ENCODE measurements around the gene PROKR1. TPM values are rescaled to one million over a fixed set of nuclear protein-coding genes. Genes with fewer than 3 reads are reported as not detected.
"Not testable (repeated sequence)": the region's sequence is repeated elsewhere in the genome, so short reads cannot be mapped to it uniquely, and the experiment has no call there.

Gene PROKR1
- polyA plus RNA-seq, 1 experiment, result not detected

GRCh38 chr2:68675470-68675869 is 32.1 kb downstream of the PROKR1 start:
- CTCF ChIA-PET, result no interaction called here
- no peak for DNase-seq (ENCODE audit: low read depth)
- POLR2A ChIA-PET, result no interaction called here
- Histone ChIP-seq H3K4me3 (ENCODE audit: low read depth, low read length) (no peak overlapping the region), H3K36me3 (ENCODE audit: control insufficient read depth, insufficient read depth, low read length) (no peaks in the 10 kb centered on the region), H3K27me3 (ENCODE audit: control insufficient read depth, insufficient read depth, low read length) (no peaks in the 10 kb centered on the region)
- TF ChIP-seq CTCF (IDR thresholded peaks at IDR 0.05; ENCODE audit: insufficient read depth, low read depth, low read length), result no peak

GRCh38 chr2:68677837-68678236 is 34.5 kb downstream of the PROKR1 start:
- POLR2A ChIA-PET; H3K4me3 ChIP-seq (ENCODE audit: low read depth, low read length); H3K36me3 ChIP-seq (ENCODE audit: control insufficient read depth, insufficient read depth, low read length); DNase-seq (ENCODE audit: low read depth); CTCF ChIA-PET; H3K27me3 ChIP-seq (ENCODE audit: control insufficient read depth, insufficient read depth, low read length): not testable (repeated sequence)

GRCh38 chr2:68679166-68679916 is 36.0 kb downstream of the PROKR1 start:
- POLR2A ChIA-PET; DNase-seq (ENCODE audit: low read depth); H3K36me3 ChIP-seq (ENCODE audit: control insufficient read depth, insufficient read depth, low read length); H3K27me3 ChIP-seq (ENCODE audit: control insufficient read depth, insufficient read depth, low read length); H3K4me3 ChIP-seq (ENCODE audit: low read depth, low read length); CTCF ChIA-PET: not testable (repeated sequence)

GRCh38 chr2:68679917-68680267 is 36.5 kb downstream of the PROKR1 start:
- H3K36me3 ChIP-seq (ENCODE audit: control insufficient read depth, insufficient read depth, low read length); POLR2A ChIA-PET; H3K27me3 ChIP-seq (ENCODE audit: control insufficient read depth, insufficient read depth, low read length): not testable (repeated sequence)

GRCh38 chr2:68684197-68684596 is 40.8 kb downstream of the PROKR1 start:
- no peak overlapping the region for H3K4me3 ChIP-seq (ENCODE audit: low read depth, low read length)
- POLR2A ChIA-PET, result no interaction called here

More at GRCh38 chr2:68679917-68680267, 36.5 kb downstream of the PROKR1 start:
- DNase-seq (ENCODE audit: low read depth); CTCF ChIA-PET; H3K4me3 ChIP-seq (ENCODE audit: low read depth, low read length): not testable (repeated sequence)

GRCh38 chr2:68686178-68686577 is 42.8 kb downstream of the PROKR1 start:
- ChIA-PET POLR2A (no interaction called here), CTCF (no interaction called here)

More at GRCh38 chr2:68684197-68684596, 40.8 kb downstream of the PROKR1 start:
- TF ChIP-seq CTCF (IDR thresholded peaks at IDR 0.05; ENCODE audit: insufficient read depth, low read depth, low read length), result no peak
- CTCF ChIA-PET, result no interaction called here
- Histone ChIP-seq H3K36me3 (ENCODE audit: control insufficient read depth, insufficient read depth, low read length) (no peaks in the 10 kb centered on the region), H3K27me3 (ENCODE audit: control insufficient read depth, insufficient read depth, low read length) (no peaks in the 10 kb centered on the region)
- no peak for DNase-seq (ENCODE audit: low read depth)

More at GRCh38 chr2:68686178-68686577, 42.8 kb downstream of the PROKR1 start:
- Histone ChIP-seq H3K4me3 (ENCODE audit: low read depth, low read length) (no peak overlapping the region), H3K27me3 (ENCODE audit: control insufficient read depth, insufficient read depth, low read length) (0 out of 2 replicates have a peak, but pooled peaks cover 2% of the 10 kb centered on the region), H3K36me3 (ENCODE audit: control insufficient read depth, insufficient read depth, low read length) (no peaks in the 10 kb centered on the region)
- no peak for DNase-seq (ENCODE audit: low read depth)
- TF ChIP-seq CTCF (IDR thresholded peaks at IDR 0.05; ENCODE audit: insufficient read depth, low read depth, low read length), result no peak

All from BJ (cell line).